ENCODE data around the gene GRID2.

The GRID2 gene

GRCh38 chr4:93478805-93479204 is 1175.0 kb downstream of the GRID2 start:
- H3K4me1 ChIP-seq = no peaks in the 10 kb centered on the region
- no peak overlapping the region for H2AFZ ChIP-seq
- no peaks in the 10 kb centered on the region for H3K9me3 ChIP-seq (ENCODE audit: control insufficient read depth, low read length)
- TF ChIP-seq CTCF (IDR thresholded peaks at IDR 0.05) = no peak
- no peaks in the 10 kb centered on the region for H3K27me3 ChIP-seq (ENCODE audit: control insufficient read depth, insufficient read depth, low read length)
- no peaks in the 10 kb centered on the region for H3K36me3 ChIP-seq (ENCODE audit: control insufficient read depth, insufficient read depth, low read length)
- no peak overlapping the region for H3K4me3 ChIP-seq (ENCODE audit: low read depth, low read length)
- no peak overlapping the region for H3K4me2 ChIP-seq (ENCODE audit: low read length)
- no peak overlapping the region for H3K9ac ChIP-seq
- H3K79me2 ChIP-seq = no peaks in the 10 kb centered on the region
- no peak overlapping the region for H3K27ac ChIP-seq

GRCh38 chr4:93480452-93480851 is 1176.7 kb downstream of the GRID2 start:
- H3K27ac ChIP-seq = no peak overlapping the region
- no peak for TF ChIP-seq CTCF (IDR thresholded peaks at IDR 0.05)

GRCh38 chr4:93495346-93495745 is 1191.6 kb downstream of the GRID2 start:
- Histone ChIP-seq H3K9me3 (ENCODE audit: control insufficient read depth, low read length) (no peaks in the 10 kb centered on the region), H3K4me1 (no peaks in the 10 kb centered on the region), H3K27me3 (ENCODE audit: control insufficient read depth, insufficient read depth, low read length) (no peaks in the 10 kb centered on the region), H3K9ac (no peak overlapping the region), H2AFZ (no peak overlapping the region), H3K36me3 (ENCODE audit: control insufficient read depth, insufficient read depth, low read length) (no peaks in the 10 kb centered on the region), H3K27ac (no peak overlapping the region), H3K4me3 (ENCODE audit: low read depth, low read length) (no peak overlapping the region), H3K4me2 (ENCODE audit: low read length) (no peak overlapping the region), H3K79me2 (no peaks in the 10 kb centered on the region)
- TF ChIP-seq CTCF (IDR thresholded peaks at IDR 0.05) = no peak

More at GRCh38 chr4:93480452-93480851, 1176.7 kb downstream of the GRID2 start:
- Histone ChIP-seq H3K9me3 (ENCODE audit: control insufficient read depth, low read length) (no peaks in the 10 kb centered on the region), H3K9ac (no peak overlapping the region), H3K79me2 (no peaks in the 10 kb centered on the region), H3K4me3 (ENCODE audit: low read depth, low read length) (no peak overlapping the region), H3K4me1 (no peaks in the 10 kb centered on the region), H3K27me3 (ENCODE audit: control insufficient read depth, insufficient read depth, low read length) (no peaks in the 10 kb centered on the region), H2AFZ (no peak overlapping the region), H3K36me3 (ENCODE audit: control insufficient read depth, insufficient read depth, low read length) (no peaks in the 10 kb centered on the region), H3K4me2 (ENCODE audit: low read length) (no peak overlapping the region)

- H3K4me3 ChIP-seq (ENCODE audit: low read depth, low read length) = no peak overlapping the region
- no peaks in the 10 kb centered on the region for H3K9me3 ChIP-seq (ENCODE audit: control insufficient read depth, low read length)
- no peaks in the 10 kb centered on the region for H3K36me3 ChIP-seq (ENCODE audit: control insufficient read depth, insufficient read depth, low read length)
- H2AFZ ChIP-seq = no peak overlapping the region
- H3K79me2 ChIP-seq = no peaks in the 10 kb centered on the region
- no peaks in the 10 kb centered on the region for H3K27me3 ChIP-seq (ENCODE audit: control insufficient read depth, insufficient read depth, low read length)
- H3K4me2 ChIP-seq (ENCODE audit: low read length) = no peak overlapping the region
- H3K9ac ChIP-seq = no peak overlapping the region
- H3K27ac ChIP-seq = no peak overlapping the region
- TF ChIP-seq CTCF (IDR thresholded peaks at IDR 0.05) = no peak
- no peaks in the 10 kb centered on the region for H3K4me1 ChIP-seq
These were observed 1197.5 kb downstream of the GRID2 start for GRCh38 chr4:93501244-93501643.

GRCh38 chr4:93501946-93502345 is 1198.2 kb downstream of the GRID2 start:
- no peak for TF ChIP-seq CTCF (IDR thresholded peaks at IDR 0.05)
- no peaks in the 10 kb centered on the region for H3K27me3 ChIP-seq (ENCODE audit: control insufficient read depth, insufficient read depth, low read length)
- H3K9ac ChIP-seq = no peak overlapping the region
- no peak overlapping the region for H3K4me2 ChIP-seq (ENCODE audit: low read length)
- H2AFZ ChIP-seq = no peak overlapping the region
- H3K79me2 ChIP-seq = no peaks in the 10 kb centered on the region
- no peak overlapping the region for H3K4me3 ChIP-seq (ENCODE audit: low read depth, low read length)
- no peak overlapping the region for H3K27ac ChIP-seq
- H3K9me3 ChIP-seq (ENCODE audit: control insufficient read depth, low read length) = no peaks in the 10 kb centered on the region
- H3K4me1 ChIP-seq = no peaks in the 10 kb centered on the region
- no peaks in the 10 kb centered on the region for H3K36me3 ChIP-seq (ENCODE audit: control insufficient read depth, insufficient read depth, low read length)
